Measurements from ENCODE around the gene PNPLA7. TPM values are rescaled to one million over a fixed set of nuclear protein-coding genes. Genes with fewer than 3 reads are reported as not detected.

Gene PNPLA7
- total and polyA plus RNA-seq, 11 donors, result 0.78 to 10.1 (median 7.6) TPM

GRCh38 chr9:137439158-137439714 is 111.0 kb downstream of the PNPLA7 start:
- 54 to 61% (median 59%) methylated on average over 15 to 18 of the region's 18 CpGs for WGBS, 4 donors
- ATAC-seq (no peak), DNase-seq (peak in 3 of 5 donors; percentile 24 to 41 (median 25))
- peaks cover 0 to 11% (median 4%) of the 10 kb centered on the region in 12 donors for H3K4me1 ChIP-seq
- no peaks in the 10 kb centered on the region for H3K9me3 ChIP-seq
- no peaks in the 10 kb centered on the region for H3K36me3 ChIP-seq
- H3K4me3 ChIP-seq, result no peak overlapping the region
- H3K27ac ChIP-seq, result no peak overlapping the region
- H3K27me3 ChIP-seq, result peaks cover 0 to 26% (median 8%) of the 10 kb centered on the region in 9 donors
- TF ChIP-seq POLR2A (IDR thresholded peaks at IDR 0.05) (no peak), CTCF (IDR thresholded peaks at IDR 0.05) (no peak)
- intact Hi-C loops (cut with DNase I), result no loop called here

- ATAC-seq (no peak), DNase-seq (peak in 3 of 5 donors; percentile 11 to 40 (median 12))
- 76 to 88% (median 83%) methylated on average over 8 to 22 of the region's 22 CpGs for WGBS, 4 donors
- Histone ChIP-seq H3K4me3 (no peak overlapping the region), H3K27me3 (peaks cover 0 to 26% (median 8%) of the 10 kb centered on the region in 9 donors), H3K36me3 (no peaks in the 10 kb centered on the region), H3K9me3 (no peaks in the 10 kb centered on the region), H3K4me1 (peaks cover 0 to 11% (median 4%) of the 10 kb centered on the region in 12 donors), H3K27ac (no peak overlapping the region)
- intact Hi-C loops (cut with DNase I), result no loop called here
- no peak for TF ChIP-seq POLR2A (IDR thresholded peaks at IDR 0.05)
These were observed 111.5 kb downstream of the PNPLA7 start for GRCh38 chr9:137438591-137439157.

DNA sequence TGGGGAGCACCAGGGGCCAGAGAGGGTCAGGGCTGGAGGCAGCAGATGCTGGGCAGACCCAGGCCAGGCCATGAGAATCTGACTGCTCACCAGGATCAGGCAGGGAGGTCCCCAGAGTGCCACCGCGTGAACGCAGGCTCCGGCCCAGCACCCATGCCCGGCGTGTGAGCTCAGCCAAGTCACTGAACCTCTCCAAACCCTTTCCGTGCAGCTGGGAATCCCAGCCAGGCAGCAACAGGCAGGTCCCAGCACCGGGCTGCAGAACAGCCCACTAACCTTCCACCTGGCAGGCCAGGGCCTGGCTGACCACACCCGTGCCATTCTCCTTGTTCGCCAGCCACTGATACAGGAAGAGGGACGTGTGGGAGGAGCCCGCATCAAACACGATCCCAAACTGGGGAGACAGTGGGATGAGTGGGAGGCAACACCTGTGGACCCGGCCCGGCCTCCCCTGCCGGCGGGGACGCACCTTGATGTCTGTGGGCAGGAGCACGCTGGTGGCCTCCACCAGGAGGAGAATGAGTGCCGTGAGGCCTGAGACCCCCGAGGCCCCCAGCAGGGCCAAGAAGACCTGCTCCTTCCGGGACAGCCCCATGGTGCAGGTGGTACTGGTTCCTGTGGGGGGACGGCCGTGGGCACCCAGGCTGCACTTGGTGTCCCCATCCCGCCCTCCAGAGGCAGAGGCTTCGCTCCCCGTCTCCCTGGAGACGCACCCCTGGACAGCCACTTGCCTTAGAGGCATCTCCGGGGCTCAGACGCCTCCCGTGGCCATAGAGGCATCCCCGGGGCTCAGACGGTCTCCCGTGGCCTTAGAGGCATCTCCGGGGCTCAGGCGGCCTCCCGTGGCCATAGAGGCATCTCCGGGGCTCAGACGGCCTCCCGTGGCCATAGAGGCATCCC is 112.3 kb downstream of the PNPLA7 start:
- intact Hi-C loops (cut with DNase I), result no loop called here
- H3K4me1 ChIP-seq, result peaks cover 0 to 11% (median 4%) of the 10 kb centered on the region in 12 donors
- DNase-seq, result peak in 2 of 5 donors; percentile 20 to 52

More for the DNA sequence above, 112.3 kb downstream of the PNPLA7 start:
- 76 to 83% (median 82%) methylated on average over 30 to 40 of the region's 40 CpGs for WGBS, 4 donors
- no peak for ATAC-seq
- H3K4me3 ChIP-seq, result no peak overlapping the region
- TF ChIP-seq CTCF (IDR thresholded peaks at IDR 0.05) (no peak), POLR2A (IDR thresholded peaks at IDR 0.05) (no peak)
- peaks cover 0 to 26% (median 8%) of the 10 kb centered on the region in 9 donors for H3K27me3 ChIP-seq
- no peak overlapping the region for H3K27ac ChIP-seq
- no peaks in the 10 kb centered on the region for H3K9me3 ChIP-seq
- H3K36me3 ChIP-seq, result no peaks in the 10 kb centered on the region
